Measurements from ENCODE around the gene LRRC55. TPM values are rescaled to one million over a fixed set of nuclear protein-coding genes. Genes with fewer than 3 reads are reported as not detected.

The LRRC55 gene
- total and polyA plus RNA-seq, 2 donors (not counting 3 experiments of a cell fraction or from before 2014, with no cell fraction given): not detected

DNA sequence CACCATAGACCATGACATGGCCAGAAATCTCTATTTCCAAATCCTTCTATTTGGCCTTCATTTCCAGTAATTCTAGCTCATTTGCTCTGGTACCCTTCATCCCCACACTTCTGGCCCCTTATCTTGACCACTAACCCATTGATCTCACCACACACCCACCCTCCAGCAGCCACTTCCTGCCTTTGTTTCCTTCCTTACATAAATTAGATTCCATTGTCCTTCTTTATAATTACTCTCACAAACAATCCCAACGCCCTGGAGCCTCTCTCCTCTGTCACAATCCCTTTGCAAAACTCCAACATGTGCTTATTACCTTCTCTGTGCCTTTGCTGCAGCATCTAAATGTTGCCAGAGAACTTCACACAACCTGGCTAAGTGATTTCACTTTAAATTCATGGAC, 40.5 kb downstream of the LRRC55 start:
- intact Hi-C loops (cut with micrococcal nuclease) (no loop called here), dilution Hi-C loops (cut with MboI; ENCODE audit: extremely low pct_ligation_motif_present, low sequenced_read_pairs) (no loop called here)
- Histone ChIP-seq H3K4me2 (ENCODE audit: insufficient read depth, low read length) (peak overlapping the region; percentile 33), H3K27ac (ENCODE audit: insufficient read depth, low read depth, low read length) (no peak overlapping the region), H3K4me3 (replicated peaks in 1 of 3; ENCODE audit: insufficient read depth in 1 of 3, low read depth in 1 of 3, low read length in 3 of 3) (no peak overlapping the region), H3K36me3 (ENCODE audit: control insufficient read depth in 2 of 2, extremely low read depth in 1 of 2, insufficient read depth in 2 of 2, low read length in 2 of 2) (no peaks in the 10 kb centered on the region), H3K9ac (replicated peaks; ENCODE audit: extremely low read depth, insufficient read depth, low read length) (no peak overlapping the region), H3K9me3 (replicated peaks; ENCODE audit: control insufficient read depth, insufficient read depth, low read length) (no peaks in the 10 kb centered on the region), H3K9me1 (replicated peaks; ENCODE audit: control insufficient read depth, extremely low read depth, insufficient read depth, low read length) (no peaks in the 10 kb centered on the region), H3K79me2 (ENCODE audit: control insufficient read depth, insufficient read depth, low read length) (no peaks in the 10 kb centered on the region), H2AFZ (ENCODE audit: low read depth, low read length) (no peak overlapping the region), H3K4me1 (ENCODE audit: control insufficient read depth, extremely low read depth, insufficient read depth, low read length) (peaks cover 10% of the 10 kb centered on the region), H4K20me1 (replicated peaks; ENCODE audit: control insufficient read depth, extremely low read depth, insufficient read depth, low read length) (no peaks in the 10 kb centered on the region), H3K27me3 (ENCODE audit: control insufficient read depth in 2 of 2, insufficient read depth in 2 of 2, low read length in 2 of 2) (no peaks in the 10 kb centered on the region)
- POLR2A ChIA-PET: no interaction called here
- TF ChIP-seq EZH2 (IDR thresholded peaks at IDR 0.05; ENCODE audit: borderline replicate concordance, low read depth, low read length, severe bottlenecking) (no peak), JUN (IDR thresholded peaks at IDR 0.05; ENCODE audit: borderline replicate concordance, insufficient read depth, insufficient read length, low read depth) (no peak)
- TF ChIP-seq, protein P1, sequence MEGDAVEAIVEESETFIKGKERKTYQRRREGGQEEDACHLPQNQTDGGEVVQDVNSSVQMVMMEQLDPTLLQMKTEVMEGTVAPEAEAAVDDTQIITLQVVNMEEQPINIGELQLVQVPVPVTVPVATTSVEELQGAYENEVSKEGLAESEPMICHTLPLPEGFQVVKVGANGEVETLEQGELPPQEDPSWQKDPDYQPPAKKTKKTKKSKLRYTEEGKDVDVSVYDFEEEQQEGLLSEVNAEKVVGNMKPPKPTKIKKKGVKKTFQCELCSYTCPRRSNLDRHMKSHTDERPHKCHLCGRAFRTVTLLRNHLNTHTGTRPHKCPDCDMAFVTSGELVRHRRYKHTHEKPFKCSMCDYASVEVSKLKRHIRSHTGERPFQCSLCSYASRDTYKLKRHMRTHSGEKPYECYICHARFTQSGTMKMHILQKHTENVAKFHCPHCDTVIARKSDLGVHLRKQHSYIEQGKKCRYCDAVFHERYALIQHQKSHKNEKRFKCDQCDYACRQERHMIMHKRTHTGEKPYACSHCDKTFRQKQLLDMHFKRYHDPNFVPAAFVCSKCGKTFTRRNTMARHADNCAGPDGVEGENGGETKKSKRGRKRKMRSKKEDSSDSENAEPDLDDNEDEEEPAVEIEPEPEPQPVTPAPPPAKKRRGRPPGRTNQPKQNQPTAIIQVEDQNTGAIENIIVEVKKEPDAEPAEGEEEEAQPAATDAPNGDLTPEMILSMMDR (IDR thresholded peaks at IDR 0.05; ENCODE audit: extremely low read depth in 1 of 2, insufficient read depth in 1 of 2, low read depth in 1 of 2, low read length in 2 of 2): no peak
- CTCF ChIA-PET: interaction anchor here (2.7 kb wide), 1 partner anchor 27 kb away, joined by 9 read pairs; no protein-coding TSS in a partner anchor
- DNase-seq (ENCODE audit: low read depth, low spot score): peak; percentile 38
- BruUV-seq (replicated peaks): no TSS peak
- FAIRE-seq: peak; percentile 48

DNA sequence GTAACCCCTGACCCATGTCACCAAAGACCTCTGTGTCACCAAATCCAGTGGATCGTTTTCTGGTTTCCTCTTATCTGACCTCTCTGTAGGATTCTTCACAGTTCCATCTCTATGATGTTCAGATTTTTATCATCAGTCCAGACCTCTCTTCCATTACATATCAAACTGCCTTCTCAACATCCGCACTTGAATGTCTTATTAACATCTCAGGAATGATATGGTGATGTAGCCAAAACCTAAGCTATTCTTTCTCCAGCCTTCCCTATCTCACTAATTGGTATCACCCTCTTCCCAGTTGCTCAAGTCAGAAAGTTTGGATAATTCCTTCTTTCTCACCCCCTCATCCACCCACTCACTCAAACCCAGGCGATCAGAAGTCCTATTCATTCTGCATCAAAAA, 41.8 kb downstream of the LRRC55 start:
- Histone ChIP-seq H3K4me3 (replicated peaks in 1 of 3; ENCODE audit: insufficient read depth in 1 of 3, low read depth in 1 of 3, low read length in 3 of 3) (no peak overlapping the region), H3K4me2 (ENCODE audit: insufficient read depth, low read length) (no peak overlapping the region), H4K20me1 (replicated peaks; ENCODE audit: control insufficient read depth, extremely low read depth, insufficient read depth, low read length) (no peaks in the 10 kb centered on the region), H2AFZ (ENCODE audit: low read depth, low read length) (no peak overlapping the region), H3K9me3 (replicated peaks; ENCODE audit: control insufficient read depth, insufficient read depth, low read length) (no peaks in the 10 kb centered on the region), H3K27ac (ENCODE audit: insufficient read depth, low read depth, low read length) (no peak overlapping the region), H3K27me3 (ENCODE audit: control insufficient read depth in 2 of 2, insufficient read depth in 2 of 2, low read length in 2 of 2) (no peaks in the 10 kb centered on the region), H3K9ac (replicated peaks; ENCODE audit: extremely low read depth, insufficient read depth, low read length) (no peak overlapping the region), H3K79me2 (ENCODE audit: control insufficient read depth, insufficient read depth, low read length) (no peaks in the 10 kb centered on the region), H3K36me3 (ENCODE audit: control insufficient read depth in 2 of 2, extremely low read depth in 1 of 2, insufficient read depth in 2 of 2, low read length in 2 of 2) (no peaks in the 10 kb centered on the region), H3K4me1 (ENCODE audit: control insufficient read depth, extremely low read depth, insufficient read depth, low read length) (peaks cover 10% of the 10 kb centered on the region), H3K9me1 (replicated peaks; ENCODE audit: control insufficient read depth, extremely low read depth, insufficient read depth, low read length) (no peaks in the 10 kb centered on the region)
- no peak for DNase-seq (ENCODE audit: low read depth, low spot score)
- TF ChIP-seq FOS (IDR thresholded peaks at IDR 0.05; ENCODE audit: borderline replicate concordance, insufficient read depth, low read length): no peak
- no peak for TF ChIP-seq JUN (IDR thresholded peaks at IDR 0.05; ENCODE audit: borderline replicate concordance, insufficient read depth, insufficient read length, low read depth)
- no peak for TF ChIP-seq GATA2 (IDR thresholded peaks at IDR 0.05; ENCODE audit: insufficient read depth, insufficient read length, low read depth, low read length)
- no peak for TF ChIP-seq POLR2AphosphoS5 (IDR thresholded peaks at IDR 0.05; ENCODE audit: insufficient read depth, low read depth, low read length)
- TF ChIP-seq, protein P2, sequence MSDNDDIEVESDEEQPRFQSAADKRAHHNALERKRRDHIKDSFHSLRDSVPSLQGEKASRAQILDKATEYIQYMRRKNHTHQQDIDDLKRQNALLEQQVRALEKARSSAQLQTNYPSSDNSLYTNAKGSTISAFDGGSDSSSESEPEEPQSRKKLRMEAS (IDR thresholded peaks at IDR 0.05; ENCODE audit: insufficient read depth, insufficient read length): no peak
- no peak for TF ChIP-seq EZH2 (IDR thresholded peaks at IDR 0.05; ENCODE audit: borderline replicate concordance, low read depth, low read length, severe bottlenecking)
- no peak for TF ChIP-seq MYC (IDR thresholded peaks at IDR 0.05; ENCODE audit: low read depth, low read length)
- ChIA-PET CTCF (interaction anchor here (2.7 kb wide), 1 partner anchor 26 kb away, joined by 9 read pairs; no protein-coding TSS in a partner anchor), POLR2A (no interaction called here)
- dilution Hi-C loops (cut with MboI; ENCODE audit: extremely low pct_ligation_motif_present, low sequenced_read_pairs) (no loop called here), intact Hi-C loops (cut with micrococcal nuclease) (no loop called here)
- BruUV-seq (replicated peaks): no TSS peak
- no peak for FAIRE-seq

All from endothelial cell of umbilical vein (primary cell).